ENCODE results near the gene PCP2. TPM values are rescaled to one million over a fixed set of nuclear protein-coding genes. Genes with fewer than 3 reads are reported as not detected.

The PCP2 gene
- total RNA-seq, 2 donors from 2014 or later, result 2.0 to 9.1 TPM

- H3K9me3 ChIP-seq (ENCODE audit: control insufficient read depth, low read length, poor library complexity, severe bottlenecking), result no peaks in the 10 kb centered on the region
- Mint-ChIP-seq H3K27me3 (no peaks in the 10 kb centered on the region), H3K4me3 (no peak overlapping the region), H3K27ac (no peak overlapping the region), H3K36me3 (ENCODE audit: low read depth) (peaks cover 9% of the 10 kb centered on the region), H3K4me1 (peaks cover 13% of the 10 kb centered on the region)
- ATAC-seq (no peak), DNase-seq (no peak)
Observed at GRCh38 chr19:7640803-7641202, 7.3 kb upstream of the PCP2 start.

- DNase-seq, result no peak
Observed at GRCh38 chr19:7639863-7640348, 6.4 kb upstream of the PCP2 start.

GRCh38 chr19:7638802-7639465 is 5.4 kb upstream of the PCP2 start:
- ATAC-seq (no peak), DNase-seq (no peak)
- no peaks in the 10 kb centered on the region for H3K27me3 Mint-ChIP-seq
- peaks cover 6% of the 10 kb centered on the region for H3K36me3 Mint-ChIP-seq (ENCODE audit: low read depth)
- peaks cover 14% of the 10 kb centered on the region for H3K4me1 Mint-ChIP-seq
- H3K4me3 Mint-ChIP-seq, result no peak overlapping the region
- H3K9me3 ChIP-seq (ENCODE audit: control insufficient read depth, low read length, poor library complexity, severe bottlenecking), result no peaks in the 10 kb centered on the region
- peak overlapping the region; percentile 83 for H3K27ac Mint-ChIP-seq

More at GRCh38 chr19:7639863-7640348, 6.4 kb upstream of the PCP2 start:
- Mint-ChIP-seq H3K4me3 (no peak overlapping the region), H3K27ac (no peak overlapping the region), H3K27me3 (no peaks in the 10 kb centered on the region), H3K4me1 (peaks cover 11% of the 10 kb centered on the region), H3K36me3 (ENCODE audit: low read depth) (peaks cover 6% of the 10 kb centered on the region)
- no peaks in the 10 kb centered on the region for H3K9me3 ChIP-seq (ENCODE audit: control insufficient read depth, low read length, poor library complexity, severe bottlenecking)
- ATAC-seq, result no peak

GRCh38 chr19:7637374-7638256 is 4.1 kb upstream of the PCP2 start:
- H3K36me3 Mint-ChIP-seq (ENCODE audit: low read depth), result peaks cover 6% of the 10 kb centered on the region
- H3K27ac Mint-ChIP-seq, result peak overlapping the region; percentile 83
- DNase-seq, result no peak
- no peaks in the 10 kb centered on the region for H3K9me3 ChIP-seq (ENCODE audit: control insufficient read depth, low read length, poor library complexity, severe bottlenecking)
- ATAC-seq, result peak; percentile 26
- peaks cover 16% of the 10 kb centered on the region for H3K4me1 Mint-ChIP-seq
- no peaks in the 10 kb centered on the region for H3K27me3 Mint-ChIP-seq
- peak overlapping the region; percentile 87 for H3K4me3 Mint-ChIP-seq

GRCh38 chr19:7636691-7637373 is 3.3 kb upstream of the PCP2 start, which contains the start of gene STXBP2:
TSS of gene STXBP2 (plus strand) at chr19:7637110. CDS start at chr19:7637150, 40 bp downstream.
- H3K27ac Mint-ChIP-seq, result peak within 1 kb of the TSS; percentile 83
- ATAC-seq, result peak; percentile 97
- peaks cover 16% of the 10 kb centered on the region for H3K4me1 Mint-ChIP-seq
- no peaks in the 10 kb centered on the region for H3K27me3 Mint-ChIP-seq
- H3K36me3 Mint-ChIP-seq (ENCODE audit: low read depth), result peaks cover 6% of the 10 kb centered on the region
- peak; percentile 92 to 96 (median 95) for DNase-seq
- no peaks in the 10 kb centered on the region for H3K9me3 ChIP-seq (ENCODE audit: control insufficient read depth, low read length, poor library complexity, severe bottlenecking)
- peak within 1 kb of the TSS; percentile 87 for H3K4me3 Mint-ChIP-seq

GRCh38 chr19:7636317-7636690 is 2.8 kb upstream of the PCP2 start:
- peaks cover 6% of the 10 kb centered on the region for H3K36me3 Mint-ChIP-seq (ENCODE audit: low read depth)
- no peak for ATAC-seq
- H3K9me3 ChIP-seq (ENCODE audit: control insufficient read depth, low read length, poor library complexity, severe bottlenecking), result no peaks in the 10 kb centered on the region
- H3K27ac Mint-ChIP-seq, result peak overlapping the region; percentile 83
- H3K4me3 Mint-ChIP-seq, result peak overlapping the region; percentile 87
- no peak for DNase-seq
- H3K27me3 Mint-ChIP-seq, result no peaks in the 10 kb centered on the region
- peaks cover 20% of the 10 kb centered on the region for H3K4me1 Mint-ChIP-seq

- ATAC-seq (no peak), DNase-seq (no peak)
- peak overlapping the region; percentile 83 for H3K27ac Mint-ChIP-seq
- no peaks in the 10 kb centered on the region for H3K9me3 ChIP-seq (ENCODE audit: control insufficient read depth, low read length, poor library complexity, severe bottlenecking)
- H3K4me1 Mint-ChIP-seq, result peaks cover 22% of the 10 kb centered on the region
- H3K4me3 Mint-ChIP-seq, result peak overlapping the region; percentile 87
- H3K36me3 Mint-ChIP-seq (ENCODE audit: low read depth), result peaks cover 6% of the 10 kb centered on the region
- H3K27me3 Mint-ChIP-seq, result no peaks in the 10 kb centered on the region
Observed at GRCh38 chr19:7635670-7636069, 2.2 kb upstream of the PCP2 start.

- DNase-seq, result no peak
- peak overlapping the region; percentile 49 for H3K4me3 Mint-ChIP-seq
- no peak for ATAC-seq
- H3K4me1 Mint-ChIP-seq, result peaks cover 39% of the 10 kb centered on the region
- H3K27me3 Mint-ChIP-seq, result no peaks in the 10 kb centered on the region
- no peaks in the 10 kb centered on the region for H3K9me3 ChIP-seq (ENCODE audit: control insufficient read depth, low read length, poor library complexity, severe bottlenecking)
- peaks cover 5% of the 10 kb centered on the region for H3K36me3 Mint-ChIP-seq (ENCODE audit: low read depth)
- H3K27ac Mint-ChIP-seq, result no peak overlapping the region
Observed at GRCh38 chr19:7632340-7633203, 947 bp downstream of the PCP2 start.

GRCh38 chr19:7631577-7631976 is 1.9 kb downstream of the PCP2 start:
- no peak overlapping the region for H3K27ac Mint-ChIP-seq
- no peak overlapping the region for H3K4me3 Mint-ChIP-seq
- H3K9me3 ChIP-seq (ENCODE audit: control insufficient read depth, low read length, poor library complexity, severe bottlenecking), result no peaks in the 10 kb centered on the region
- no peak for ATAC-seq
- H3K36me3 Mint-ChIP-seq (ENCODE audit: low read depth), result peaks cover 5% of the 10 kb centered on the region
- no peaks in the 10 kb centered on the region for H3K27me3 Mint-ChIP-seq
- DNase-seq, result no peak
- H3K4me1 Mint-ChIP-seq, result peaks cover 42% of the 10 kb centered on the region

- peak; percentile 96 for ATAC-seq
- peaks cover 5% of the 10 kb centered on the region for H3K36me3 Mint-ChIP-seq (ENCODE audit: low read depth)
- H3K27me3 Mint-ChIP-seq, result no peaks in the 10 kb centered on the region
- peak; percentile 82 to 90 (median 86) for DNase-seq
- no peaks in the 10 kb centered on the region for H3K9me3 ChIP-seq (ENCODE audit: control insufficient read depth, low read length, poor library complexity, severe bottlenecking)
- peak within 1 kb of the TSS; percentile 100 for H3K4me3 Mint-ChIP-seq
- H3K27ac Mint-ChIP-seq, result peak within 1 kb of the TSS; percentile 100
- H3K4me1 Mint-ChIP-seq, result peaks cover 37% of the 10 kb centered on the region
Observed at GRCh38 chr19:7629347-7630054, 4.0 kb downstream of the PCP2 start, which contains the start of the genes PET100 and XAB2. TSS of gene PET100 (plus strand) at chr19:7629793. CDS start at chr19:7629834, 41 bp downstream. TSS of gene XAB2 (minus strand) at chr19:7629545. CDS start at chr19:7629527, 18 bp downstream.

- peaks cover 39% of the 10 kb centered on the region for H3K4me1 Mint-ChIP-seq
Observed at GRCh38 chr19:7628589-7629311, 4.8 kb downstream of the PCP2 start.

More at GRCh38 chr19:7628589-7629311, 4.8 kb downstream of the PCP2 start:
- no peak for DNase-seq
- peaks cover 5% of the 10 kb centered on the region for H3K36me3 Mint-ChIP-seq (ENCODE audit: low read depth)
- peak overlapping the region; percentile 100 for H3K4me3 Mint-ChIP-seq
- no peaks in the 10 kb centered on the region for H3K27me3 Mint-ChIP-seq
- H3K9me3 ChIP-seq (ENCODE audit: control insufficient read depth, low read length, poor library complexity, severe bottlenecking), result no peaks in the 10 kb centered on the region
- no peak for ATAC-seq
- peak overlapping the region; percentile 100 for H3K27ac Mint-ChIP-seq
